Large intestine (tissue), 3 donors: Measurements from ENCODE around the gene NDUFAF4. TPM values are rescaled to one million over a fixed set of nuclear protein-coding genes. Genes with fewer than 3 reads are reported as not detected.

Source experiments
- DNase-seq, 2 donors: peaks; one replicate each; pipeline versions ENCODE4 v3.0.0 to v3.0.0-alpha.2; 2013
- H3K27ac ChIP-seq: one replicate; pipeline ENCODE4 v1.5.1; 2013; ENCODE audit warnings: low read length
- H3K27me3 ChIP-seq: 2 replicates; pipeline ENCODE4 v1.6.1; 2013; ENCODE audit warnings: low read length; ENCODE audit not compliant: control insufficient read depth, insufficient read depth
- H3K36me3 ChIP-seq: 2 replicates; pipeline ENCODE4 v1.6.1; 2013; ENCODE audit warnings: low read length; ENCODE audit not compliant: control insufficient read depth, insufficient read depth
- H3K4me1 ChIP-seq: one replicate; pipeline ENCODE4 v1.6.1; 2013; ENCODE audit warnings: low read length; ENCODE audit not compliant: control insufficient read depth, insufficient read depth
- H3K4me3 ChIP-seq: one replicate; pipeline ENCODE4 v1.5.1; 2013; ENCODE audit warnings: low read length
- H3K9me3 ChIP-seq: one replicate; pipeline ENCODE4 v1.6.1; 2013; ENCODE audit warnings: mild to moderate bottlenecking, low read depth, low read length, moderate library complexity; ENCODE audit not compliant: control insufficient read depth
- WGBS: methylation state at CpG from one replicate; pipeline ENCODE4 v1.1.5; 2013; ENCODE audit warnings: low lambda C conversion rate; ENCODE audit not compliant: insufficient coverage; 5-methylcytosine and 5-hydroxymethylcytosine counted together
- polyA plus RNA-seq: library from polyadenylated mRNA; unstranded; fragments of 120-200 nt; gene quantifications from one replicate; pipeline ENCODE4 v1.2.1, GENCODE V29; 2013

Gene NDUFAF4
- polyA plus RNA-seq, 1 donor: 30.6 TPM

GRCh38 chr6:96872976-96873375, 24.7 kb downstream of the NDUFAF4 start:
- no peak overlapping the region for H3K27ac ChIP-seq
- no peak for DNase-seq
- no peak overlapping the region for H3K4me3 ChIP-seq
- no peaks in the 10 kb centered on the region for H3K36me3 ChIP-seq
- no CpG with 5 or more reads among the region's 1 CpG for WGBS
- H3K4me1 ChIP-seq: no peaks in the 10 kb centered on the region
- H3K9me3 ChIP-seq: no peaks in the 10 kb centered on the region
- no peaks in the 10 kb centered on the region for H3K27me3 ChIP-seq

- Histone ChIP-seq H3K9me3 (no peaks in the 10 kb centered on the region), H3K4me3 (no peak overlapping the region), H3K27me3 (no peaks in the 10 kb centered on the region), H3K4me1 (no peaks in the 10 kb centered on the region), H3K36me3 (no peaks in the 10 kb centered on the region), H3K27ac (no peak overlapping the region)
- WGBS: no CpG with 5 or more reads among the region's 3 CpGs
- no peak for DNase-seq
Observed at GRCh38 chr6:96865055-96865405, 32.7 kb downstream of the NDUFAF4 start.

- Histone ChIP-seq H3K36me3 (no peaks in the 10 kb centered on the region), H3K9me3 (no peaks in the 10 kb centered on the region), H3K4me1 (no peaks in the 10 kb centered on the region), H3K27ac (no peak overlapping the region), H3K27me3 (no peaks in the 10 kb centered on the region), H3K4me3 (no peak overlapping the region)
- peak in 1 of 2 donors; percentile 5 for DNase-seq
- WGBS: 33% methylated on average over 1 of the region's 3 CpGs
Observed at GRCh38 chr6:96864216-96865054, 33.3 kb downstream of the NDUFAF4 start.

- no peak overlapping the region for H3K27ac ChIP-seq
- DNase-seq: no peak
- no peaks in the 10 kb centered on the region for H3K36me3 ChIP-seq
- no peaks in the 10 kb centered on the region for H3K9me3 ChIP-seq
- no CpG with 5 or more reads among the region's 1 CpG for WGBS
- no peak overlapping the region for H3K4me3 ChIP-seq
- no peaks in the 10 kb centered on the region for H3K4me1 ChIP-seq
- no peaks in the 10 kb centered on the region for H3K27me3 ChIP-seq
Observed at GRCh38 chr6:96862560-96862959, 35.1 kb downstream of the NDUFAF4 start.

- Histone ChIP-seq H3K27me3 (no peaks in the 10 kb centered on the region), H3K4me3 (no peak overlapping the region), H3K27ac (no peak overlapping the region), H3K36me3 (no peaks in the 10 kb centered on the region), H3K4me1 (no peaks in the 10 kb centered on the region), H3K9me3 (no peaks in the 10 kb centered on the region)
- no peak for DNase-seq
Observed at GRCh38 chr6:96861588-96861987, 36.1 kb downstream of the NDUFAF4 start.

GRCh38 chr6:96856856-96857255, 40.8 kb downstream of the NDUFAF4 start:
- H3K4me3 ChIP-seq: no peak overlapping the region
- WGBS: 80% methylated on average over 1 of the region's 1 CpG
- no peak overlapping the region for H3K27ac ChIP-seq
- no peak for DNase-seq
- H3K27me3 ChIP-seq: no peaks in the 10 kb centered on the region
- no peaks in the 10 kb centered on the region for H3K9me3 ChIP-seq
- no peaks in the 10 kb centered on the region for H3K4me1 ChIP-seq
- H3K36me3 ChIP-seq: no peaks in the 10 kb centered on the region

- Histone ChIP-seq H3K4me1 (no peaks in the 10 kb centered on the region), H3K27ac (no peak overlapping the region), H3K4me3 (no peak overlapping the region), H3K27me3 (no peaks in the 10 kb centered on the region), H3K9me3 (no peaks in the 10 kb centered on the region), H3K36me3 (no peaks in the 10 kb centered on the region)
- WGBS: no CpG with 5 or more reads among the region's 2 CpGs
- no peak for DNase-seq
Observed at GRCh38 chr6:96853083-96853482, 44.6 kb downstream of the NDUFAF4 start.

- H3K27ac ChIP-seq: no peak overlapping the region
- H3K4me1 ChIP-seq: no peaks in the 10 kb centered on the region
- no peaks in the 10 kb centered on the region for H3K27me3 ChIP-seq
- no peak for DNase-seq
- no peak overlapping the region for H3K4me3 ChIP-seq
- H3K9me3 ChIP-seq: no peaks in the 10 kb centered on the region
- H3K36me3 ChIP-seq: no peaks in the 10 kb centered on the region
- WGBS: no CpG with 5 or more reads among the region's 3 CpGs
Observed at GRCh38 chr6:96852605-96853004, 45.1 kb downstream of the NDUFAF4 start.

GRCh38 chr6:96851858-96852257, 45.8 kb downstream of the NDUFAF4 start:
- H3K4me3 ChIP-seq: no peak overlapping the region
- WGBS: 80% methylated on average over 1 of the region's 8 CpGs

GRCh38 chr6:96849615-96850014, 48.1 kb downstream of the NDUFAF4 start:
- H3K36me3 ChIP-seq: no peaks in the 10 kb centered on the region
- no CpG with 5 or more reads among the region's 2 CpGs for WGBS

More at GRCh38 chr6:96851858-96852257, 45.8 kb downstream of the NDUFAF4 start:
- Histone ChIP-seq H3K27me3 (no peaks in the 10 kb centered on the region), H3K36me3 (no peaks in the 10 kb centered on the region), H3K4me1 (no peaks in the 10 kb centered on the region), H3K27ac (no peak overlapping the region), H3K9me3 (no peaks in the 10 kb centered on the region)
- no peak for DNase-seq

GRCh38 chr6:96844530-96844929, 53.2 kb downstream of the NDUFAF4 start:
- H3K36me3 ChIP-seq: no peaks in the 10 kb centered on the region
- no peaks in the 10 kb centered on the region for H3K4me1 ChIP-seq
- H3K9me3 ChIP-seq: no peaks in the 10 kb centered on the region
- peaks cover under 1% of the 10 kb centered on the region for H3K27me3 ChIP-seq
- H3K27ac ChIP-seq: no peak overlapping the region
- no peak for DNase-seq
- no peak overlapping the region for H3K4me3 ChIP-seq

More at GRCh38 chr6:96849615-96850014, 48.1 kb downstream of the NDUFAF4 start:
- Histone ChIP-seq H3K27me3 (no peaks in the 10 kb centered on the region), H3K4me1 (no peaks in the 10 kb centered on the region), H3K9me3 (no peaks in the 10 kb centered on the region), H3K27ac (no peak overlapping the region), H3K4me3 (no peak overlapping the region)
- no peak for DNase-seq
